GM23338 (cell line): Measurements from ENCODE around the gene STIL.

Experiments
- CREB1 ChIP-seq: fragments of 250-450 bp; sonication (Bioruptor Pico); IDR thresholded peaks from 2 replicates; pipeline ENCODE4 v1.5.0; 2020; ENCODE audit warnings: low read depth, mild to moderate bottlenecking, moderate library complexity
- CTCF ChIP-seq, 2 experiments: fragments of 200-600 bp in 1 of 2; sonication (generic) in 1 of 2; conservative IDR thresholded peaks; 2 replicates each; pipeline versions ENCODE4 v1.5.1 to v1.6.1; 2016 to 2017; ENCODE audit warnings: antibody characterized with exemption in 2 of 2, low read depth in 2 of 2, mild to moderate bottlenecking in 2 of 2, moderate library complexity in 1 of 2

GRCh38 chr1:47330212-47330611, 16.3 kb upstream of the STIL start:
- TF ChIP-seq CTCF (conservative IDR thresholded peaks at IDR 0.05; ENCODE audit: low read depth in 2 of 2) (no peak), CREB1 (CRISPR knock-in tag) (no peak)
